KBM-7 (cell line): Measurements from ENCODE around the gene SPTSSA.
A peak's percentile ranks its signal among the peaks of the same experiment; 100 is the strongest.
"Not testable (repeated sequence)": the region's sequence is repeated elsewhere in the genome, so short reads cannot be mapped to it uniquely, and the experiment has no call there.

Experiments
- DNase-seq: peaks from one replicate; pipeline ENCODE4 v3.0.0-alpha.2; 2015
- in situ Hi-C: fragments of 300-500 bp; cut with MboI; formaldehyde crosslinking; loops from 2 replicates; pipeline ENCODE4 v1.14.3; 2020; ENCODE audit warnings: low sequenced_read_pairs, low pct_unique_long_range_greater_than_20kb, mixed read lengths

Gene SPTSSA

GRCh38 chr14:34462132-34462893 lies at the start of gene SPTSSA:
Gene SPTSSA, minus strand, starts transcription at chr14:34462240. Its CDS starts 33 bp downstream, at chr14:34462207.
- peak; percentile 62 for DNase-seq
- in situ Hi-C loops: no loop called here

GRCh38 chr14:34507884-34508283 lies 45.8 kb upstream of the SPTSSA start:
- DNase-seq: no peak

GRCh38 chr14:34507459-34507858 lies 45.4 kb upstream of the SPTSSA start:
- in situ Hi-C loops: no loop called here
- DNase-seq: no peak

More at GRCh38 chr14:34507884-34508283, 45.8 kb upstream of the SPTSSA start:
- in situ Hi-C loops: no loop called here

- DNase-seq, in situ Hi-C loops: not testable (repeated sequence)
Observed at GRCh38 chr14:34505124-34505491, 43.1 kb upstream of the SPTSSA start.

GRCh38 chr14:34504027-34504426 lies 42.0 kb upstream of the SPTSSA start:
- DNase-seq, in situ Hi-C loops: not testable (repeated sequence)

GRCh38 chr14:34502545-34503225 lies 40.6 kb upstream of the SPTSSA start:
- no peak for DNase-seq
- in situ Hi-C loops: no loop called here

GRCh38 chr14:34502001-34502400 lies 40.0 kb upstream of the SPTSSA start:
- in situ Hi-C loops: no loop called here
- no peak for DNase-seq

GRCh38 chr14:34501004-34501580 lies 39.1 kb upstream of the SPTSSA start:
- no peak for DNase-seq
- in situ Hi-C loops: no loop called here

GRCh38 chr14:34498684-34499412 lies 36.8 kb upstream of the SPTSSA start:
- in situ Hi-C loops: no loop called here
- DNase-seq: peak; percentile 59

- in situ Hi-C loops: no loop called here
- DNase-seq: no peak
Observed at GRCh38 chr14:34496679-34497513, 34.9 kb upstream of the SPTSSA start.

GRCh38 chr14:34496007-34496678 lies 34.1 kb upstream of the SPTSSA start:
- in situ Hi-C loops: no loop called here
- DNase-seq: no peak

GRCh38 chr14:34489324-34489723 lies 27.3 kb upstream of the SPTSSA start:
- in situ Hi-C loops: no loop called here

GRCh38 chr14:34488528-34488927 lies 26.5 kb upstream of the SPTSSA start:
- DNase-seq: no peak
- in situ Hi-C loops: no loop called here

More at GRCh38 chr14:34489324-34489723, 27.3 kb upstream of the SPTSSA start:
- DNase-seq: no peak

- DNase-seq: no peak
- in situ Hi-C loops: no loop called here
Observed at GRCh38 chr14:34484726-34485125, 22.7 kb upstream of the SPTSSA start.

- no peak for DNase-seq
- in situ Hi-C loops: no loop called here
Observed at GRCh38 chr14:34482463-34482862, 20.4 kb upstream of the SPTSSA start.

GRCh38 chr14:34479694-34480093 lies 17.7 kb upstream of the SPTSSA start:
- in situ Hi-C loops: no loop called here
- DNase-seq: no peak

- in situ Hi-C loops: no loop called here
- DNase-seq: no peak
Observed at GRCh38 chr14:34478261-34478660, 16.2 kb upstream of the SPTSSA start.

GRCh38 chr14:34476036-34476435 lies 14.0 kb upstream of the SPTSSA start:
- DNase-seq, in situ Hi-C loops: not testable (repeated sequence)
